T-cell (primary cell): ENCODE results near the gene ZNF490. TPM values are rescaled to one million over a fixed set of nuclear protein-coding genes. Genes with fewer than 3 reads are reported as not detected.

Source experiments
- ATAC-seq, 4 experiments: fragments of 200-7000 bp in 3 of 4; fragments of 150-1000 bp in 1 of 4; cut with Tn5 transposase; replicated peaks in 1 of 4; 1 replicate in 3 of 4; 2 replicates in 1 of 4; pipeline ENCODE4 v1.10.0; 2021; ENCODE audit warnings: moderate library complexity in 3 of 4, mild to moderate bottlenecking in 2 of 4, moderate number of reproducible peaks in 1 of 4
- CTCF ChIA-PET, 2 donors: fragments of 300-600 bp; sonication (Branson Sonifier 250); formaldehyde crosslinking; loops; one replicate each; lab custom pipeline; 2022; ENCODE audit warnings: antibody characterized with exemption in 2 of 2; lab: Charles Lee
- POLR2A ChIA-PET, 2 donors: fragments of 300-600 bp; sonication (Branson Sonifier 250); formaldehyde crosslinking; loops; one replicate each; lab custom pipeline; 2022; ENCODE audit warnings: antibody characterized with exemption in 2 of 2; lab: Charles Lee
- DNase-seq, 35 experiments: peaks; one replicate each; pipeline versions ENCODE4 v3.0.0 to v3.0.0-alpha.2; 2013 to 2023
- H3K27ac ChIP-seq: one replicate; pipeline ENCODE4 v1.5.1; 2013; ENCODE audit warnings: low read length
- H3K27me3 ChIP-seq, 2 experiments: replicated peaks in 1 of 2; 1 replicate in 1 of 2; 2 replicates in 1 of 2; pipeline versions ENCODE4 v1.6.1 to v1.7.0; 2013; ENCODE audit warnings: low read length in 1 of 2, mixed read lengths in 1 of 2; ENCODE audit not compliant: control insufficient read depth in 2 of 2, insufficient read depth in 2 of 2; ENCODE audit errors: extremely low read depth in 1 of 2
- H3K36me3 ChIP-seq, 2 donors: 1 replicate in 1 of 2; 2 replicates in 1 of 2; pipeline versions ENCODE4 v1.6.1 to v1.7.0; 2013; ENCODE audit warnings: low read length in 1 of 2; ENCODE audit not compliant: control insufficient read depth in 2 of 2, insufficient read depth in 1 of 2; ENCODE audit errors: extremely low read depth in 1 of 2
- H3K4me1 ChIP-seq, 2 experiments: 1 replicate in 1 of 2; 2 replicates in 1 of 2; pipeline versions ENCODE4 v1.6.1 to v1.7.0; 2013; ENCODE audit warnings: low read length in 2 of 2, mixed read lengths in 1 of 2; ENCODE audit not compliant: insufficient read depth in 2 of 2, control insufficient read depth in 1 of 2; ENCODE audit errors: extremely low read depth in 1 of 2
- H3K4me3 ChIP-seq, 2 donors: 1 replicate in 1 of 2; 2 replicates in 1 of 2; pipeline versions ENCODE4 v1.5.1 to v1.7.0; 2013; ENCODE audit warnings: mild to moderate bottlenecking in 2 of 2, low read length in 1 of 2, moderate library complexity in 1 of 2; ENCODE audit not compliant: control insufficient read depth in 1 of 2; ENCODE audit errors: extremely low read depth in 1 of 2
- H3K9me3 ChIP-seq: 2 replicates; pipeline ENCODE4 v1.7.0; 2013
- H3K27ac Mint-ChIP-seq, 2 donors: one replicate each; pipeline ENCODE4 v1.8.0; 2020 to 2021; ENCODE audit warnings: mild to moderate bottlenecking in 2 of 2, mixed read lengths in 2 of 2
- H3K27me3 Mint-ChIP-seq, 2 donors: one replicate each; pipeline ENCODE4 v1.8.0; 2021 to 2022; ENCODE audit warnings: mixed read lengths in 2 of 2
- H3K36me3 Mint-ChIP-seq: one replicate; pipeline ENCODE4 v1.8.0; 2021; ENCODE audit warnings: mixed read lengths
- H3K4me1 Mint-ChIP-seq, 3 donors: one replicate each; pipeline ENCODE4 v1.8.0; 2020 to 2022; ENCODE audit warnings: mixed read lengths in 3 of 3, mild to moderate bottlenecking in 1 of 3
- H3K4me3 Mint-ChIP-seq, 3 donors: one replicate each; pipeline ENCODE4 v1.8.0; 2020 to 2022; ENCODE audit warnings: mild to moderate bottlenecking in 3 of 3, mixed read lengths in 3 of 3, moderate library complexity in 3 of 3
- H3K9me3 Mint-ChIP-seq, 3 donors: one replicate each; pipeline ENCODE4 v1.8.0; 2020 to 2022; ENCODE audit warnings: mixed read lengths in 3 of 3
- WGBS: methylation state at CpG from one replicate; pipeline ENCODE4 v1.1.5; 2013; ENCODE audit warnings: missing lambda C conversion rate; ENCODE audit not compliant: insufficient coverage; 5-methylcytosine and 5-hydroxymethylcytosine counted together
- total RNA-seq, 35 experiments: library from RNA in 6 of 35; stranded (reverse) in 6 of 35; fragments of 120-200 nt in 1 of 35; gene quantifications; one replicate each; pipeline versions ENCODE4 v1.2.1 to v1.2.4 and lab custom pipeline; 2013 to 2026

Gene ZNF490
- total RNA-seq, 5 donors from 2014 or later (not counting 1 experiment from before 2014, with no cell fraction given) = 11.8 to 14.0 (median 12.4) TPM

DNA sequence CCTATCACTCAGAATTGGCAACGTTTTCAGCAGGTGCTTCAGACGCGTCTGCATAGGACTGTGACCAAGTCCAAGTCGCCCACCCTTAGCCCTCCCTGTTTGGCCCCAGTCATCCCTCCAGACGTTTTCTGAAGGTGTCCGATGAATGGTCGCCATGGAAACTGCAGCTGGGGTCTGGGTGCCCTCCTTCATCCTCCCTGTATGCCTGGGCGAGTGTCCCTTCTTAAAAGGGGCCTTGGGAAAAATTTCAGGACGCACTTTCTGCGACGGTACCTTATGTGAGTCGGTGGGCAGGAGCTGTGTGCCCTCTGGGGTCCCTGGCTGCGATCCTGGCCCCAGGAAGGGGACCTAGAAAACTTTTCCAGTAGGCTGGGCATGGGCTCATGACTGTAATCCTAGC lies 30.8 kb upstream of the ZNF490 start:
- WGBS = 88% methylated on average over 13 of the region's 13 CpGs
- no peaks in the 10 kb centered on the region for H3K9me3 ChIP-seq
- peaks cover 0 to 4% of the 10 kb centered on the region in 2 donors for H3K36me3 ChIP-seq
- Mint-ChIP-seq H3K4me3 (no peak overlapping the region), H3K27me3 (no peaks in the 10 kb centered on the region), H3K9me3 (no peaks in the 10 kb centered on the region), H3K36me3 (no peaks in the 10 kb centered on the region), H3K4me1 (peaks cover 14 to 17% (median 14%) of the 10 kb centered on the region in 3 donors), H3K27ac (no peak overlapping the region)
- H3K27me3 ChIP-seq = no peaks in the 10 kb centered on the region
- ChIA-PET CTCF (interaction anchor here in 1 of 2 donors (0.7 kb wide), 1 partner anchor 10 kb away, joined by 4 read pairs; no protein-coding TSS in a partner anchor), POLR2A (no interaction called here)
- no peak for ATAC-seq
- H3K4me3 ChIP-seq = no peak overlapping the region
- no peak overlapping the region for H3K27ac ChIP-seq
- peaks cover 0 to 14% of the 10 kb centered on the region in 2 experiments for H3K4me1 ChIP-seq
- DNase-seq = no peak

DNA sequence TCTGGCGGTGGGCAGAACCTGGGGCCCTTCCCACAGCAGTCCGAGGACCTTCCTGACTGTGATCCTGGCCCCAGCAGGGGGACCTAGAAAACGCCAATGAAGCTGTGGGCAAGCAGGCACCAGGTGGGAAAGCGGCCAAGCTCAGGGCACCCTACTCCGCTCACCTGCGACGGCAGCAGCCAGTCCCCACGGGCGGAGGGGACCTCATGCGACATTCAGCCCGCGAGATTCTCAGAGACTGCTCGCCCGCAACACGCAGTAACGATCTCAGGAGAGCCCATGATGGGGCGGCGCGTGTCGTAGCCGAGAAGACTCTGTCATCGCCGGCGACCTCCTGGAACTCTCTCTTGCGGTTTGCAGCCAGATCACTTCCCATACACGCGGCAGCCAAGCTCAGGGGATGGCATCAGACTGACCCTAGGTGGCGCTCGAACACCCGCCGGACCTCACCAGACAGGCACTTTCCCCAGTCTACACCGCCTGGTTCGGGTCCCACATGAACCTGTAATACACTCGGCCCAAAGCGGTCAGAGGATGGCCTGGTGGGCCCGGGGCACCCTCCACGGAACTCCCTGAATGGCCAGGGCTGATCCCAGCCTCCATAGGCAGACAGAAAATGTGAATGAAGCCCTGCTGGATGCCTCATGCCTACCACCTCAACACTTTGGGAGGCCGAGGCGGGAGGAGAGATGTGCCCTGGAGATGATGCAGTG lies 29.4 kb upstream of the ZNF490 start:
- H3K4me3 Mint-ChIP-seq = peak overlapping the region; percentile 58 to 76 (median 75)
- no peaks in the 10 kb centered on the region for H3K9me3 Mint-ChIP-seq
- no peaks in the 10 kb centered on the region for H3K36me3 Mint-ChIP-seq
- ChIA-PET CTCF (interaction anchor here in 1 of 2 donors (0.6 to 1.3 kb wide), 6 partner anchors 9 to 56 kb away, joined by 3 to 11 read pairs (median 4); partner anchors contain the start of genes FBXW9, MAN2B1, WDR83 and ZNF490), POLR2A (interaction anchor here (0.5 to 0.7 kb wide), 4 partner anchors 9 to 102 kb away, joined by 3 to 12 read pairs (median 5); no protein-coding TSS in a partner anchor)
- DNase-seq (peak; percentile 61 to 88 (median 74)), ATAC-seq (peak; percentile 83 to 94 (median 90))
- Histone ChIP-seq H3K27ac (no peak overlapping the region), H3K27me3 (no peaks in the 10 kb centered on the region), H3K9me3 (no peaks in the 10 kb centered on the region), H3K4me3 (peak overlapping the region; percentile 19 to 26), H3K36me3 (peaks cover 0 to 4% of the 10 kb centered on the region in 2 donors), H3K4me1 (peaks cover 2 to 21% of the 10 kb centered on the region in 2 experiments)
- no peaks in the 10 kb centered on the region for H3K27me3 Mint-ChIP-seq
- H3K27ac Mint-ChIP-seq = peak overlapping the region; percentile 44 to 71
- 10% methylated on average over 37 of the region's 39 CpGs for WGBS
- H3K4me1 Mint-ChIP-seq = peaks cover 22 to 23% (median 23%) of the 10 kb centered on the region in 3 donors

DNA sequence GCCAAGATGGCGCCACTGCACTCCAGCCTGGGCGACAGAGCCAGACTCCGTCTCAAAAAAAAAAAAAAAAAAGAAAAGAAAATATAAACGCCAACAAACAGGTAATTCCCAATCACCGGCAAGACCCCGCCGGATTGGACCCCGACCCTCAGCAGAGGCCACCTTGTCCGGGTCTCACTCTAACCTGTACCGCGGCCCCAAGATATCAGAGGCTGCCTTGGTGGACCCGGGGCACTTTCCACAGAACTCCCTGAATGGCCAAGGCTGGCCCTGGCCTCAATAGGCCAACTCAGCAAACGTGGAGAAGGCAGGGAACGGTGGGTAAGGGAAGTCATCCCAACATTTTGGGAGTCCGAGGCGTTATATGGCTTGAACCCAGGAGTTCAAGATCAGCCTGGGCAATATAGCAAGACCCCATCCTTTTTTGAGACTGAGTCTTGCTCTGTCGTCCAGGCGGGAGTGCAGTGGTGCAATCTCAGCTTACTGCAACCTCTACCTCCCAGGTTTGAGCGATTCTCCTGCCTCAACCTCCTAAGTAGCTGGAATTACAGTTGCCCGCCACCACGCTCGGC lies 28.1 kb upstream of the ZNF490 start:
- H3K4me3 ChIP-seq = no peak overlapping the region
- peaks cover 2 to 21% of the 10 kb centered on the region in 2 experiments for H3K4me1 ChIP-seq
- H3K36me3 Mint-ChIP-seq = peaks cover 1% of the 10 kb centered on the region
- POLR2A ChIA-PET = no interaction called here
- CTCF ChIA-PET = no interaction called here
- H3K36me3 ChIP-seq = no peaks in the 10 kb centered on the region
- H3K27me3 Mint-ChIP-seq = no peaks in the 10 kb centered on the region
- H3K4me1 Mint-ChIP-seq = peaks cover 24 to 26% (median 26%) of the 10 kb centered on the region in 3 donors
- no peaks in the 10 kb centered on the region for H3K27me3 ChIP-seq
- no peak overlapping the region for H3K27ac ChIP-seq
- no peak overlapping the region for H3K27ac Mint-ChIP-seq
- 97% methylated on average over 14 of the region's 22 CpGs for WGBS
- DNase-seq = no peak
- no peaks in the 10 kb centered on the region for H3K9me3 ChIP-seq
- H3K9me3 Mint-ChIP-seq = no peaks in the 10 kb centered on the region
- ATAC-seq = no peak
- H3K4me3 Mint-ChIP-seq = no peak overlapping the region

DNA sequence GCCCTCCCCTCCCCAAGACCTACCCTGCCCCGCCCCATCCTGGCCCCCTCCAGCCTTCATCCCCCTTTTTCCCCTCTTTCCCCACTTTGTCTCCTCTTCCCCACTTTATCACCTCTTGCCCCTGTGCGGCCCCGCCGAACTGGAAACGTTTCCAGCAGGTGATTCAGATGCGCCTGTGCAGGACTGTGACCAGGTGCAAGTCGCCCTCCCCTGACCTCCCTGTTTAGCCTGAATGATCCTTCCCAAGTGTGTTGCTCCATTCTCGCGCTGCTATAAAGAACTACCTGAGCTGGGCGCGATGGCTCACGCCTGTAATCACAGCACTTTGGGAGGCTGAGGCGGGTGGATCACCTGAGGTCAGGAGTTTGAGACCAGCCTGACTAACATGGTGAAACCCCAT lies 26.0 kb upstream of the ZNF490 start:
- no peaks in the 10 kb centered on the region for H3K9me3 Mint-ChIP-seq
- H3K4me3 Mint-ChIP-seq = no peak overlapping the region
- H3K4me1 Mint-ChIP-seq = peaks cover 24 to 29% (median 26%) of the 10 kb centered on the region in 3 donors
- ChIA-PET POLR2A (no interaction called here), CTCF (no interaction called here)
- Histone ChIP-seq H3K4me1 (peaks cover 2 to 21% of the 10 kb centered on the region in 2 experiments), H3K36me3 (peaks cover 0 to 5% of the 10 kb centered on the region in 2 donors), H3K27ac (no peak overlapping the region), H3K27me3 (no peaks in the 10 kb centered on the region), H3K4me3 (no peak overlapping the region), H3K9me3 (no peaks in the 10 kb centered on the region)
- H3K27me3 Mint-ChIP-seq = no peaks in the 10 kb centered on the region
- no peak for DNase-seq
- no peak for ATAC-seq
- WGBS = 95% methylated on average over 11 of the region's 13 CpGs
- no peak overlapping the region for H3K27ac Mint-ChIP-seq
- H3K36me3 Mint-ChIP-seq = peaks cover 8% of the 10 kb centered on the region

DNA sequence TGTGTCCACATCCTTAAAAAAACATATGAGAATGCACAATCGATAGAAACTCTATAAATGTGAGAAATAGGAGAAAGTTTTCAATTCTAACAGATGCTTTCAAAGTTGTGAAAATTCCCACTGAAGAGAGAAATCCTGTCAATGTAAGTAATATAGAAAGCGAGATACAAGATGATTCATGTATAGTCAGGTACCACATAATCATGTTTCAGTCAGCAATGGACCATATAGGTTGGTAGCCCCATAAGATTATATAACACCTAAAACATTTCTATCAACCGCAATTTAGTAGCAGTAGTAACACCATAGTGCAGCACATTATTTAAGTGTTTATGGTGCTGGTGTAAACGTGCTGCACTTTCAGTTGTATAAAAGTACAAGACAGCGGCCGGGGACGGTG lies 18.6 kb upstream of the ZNF490 start:
- DNase-seq = no peak
- no peaks in the 10 kb centered on the region for H3K27me3 Mint-ChIP-seq
- no peak overlapping the region for H3K27ac Mint-ChIP-seq
- peaks cover 3 to 11% (median 6%) of the 10 kb centered on the region in 3 donors for H3K9me3 Mint-ChIP-seq
- no peak for ATAC-seq
- CTCF ChIA-PET = interaction anchor here in 1 of 2 donors (0.7 kb wide), 1 partner anchor 40 kb away, joined by 4 read pairs; a partner anchor contains a TSS
- H3K36me3 Mint-ChIP-seq = peaks cover 40% of the 10 kb centered on the region
- Histone ChIP-seq H3K9me3 (peaks cover 12% of the 10 kb centered on the region), H3K27ac (no peak overlapping the region), H3K27me3 (no peaks in the 10 kb centered on the region), H3K4me1 (no peaks in the 10 kb centered on the region), H3K36me3 (peaks cover 19 to 48% of the 10 kb centered on the region in 2 donors), H3K4me3 (no peak overlapping the region)
- H3K4me1 Mint-ChIP-seq = peaks cover 3 to 5% (median 4%) of the 10 kb centered on the region in 3 donors
- no peak overlapping the region for H3K4me3 Mint-ChIP-seq
- POLR2A ChIA-PET = no interaction called here
- WGBS = 60% methylated on average over 1 of the region's 7 CpGs
